ENCODE results near the gene CEMP1.

Gene CEMP1

DNA sequence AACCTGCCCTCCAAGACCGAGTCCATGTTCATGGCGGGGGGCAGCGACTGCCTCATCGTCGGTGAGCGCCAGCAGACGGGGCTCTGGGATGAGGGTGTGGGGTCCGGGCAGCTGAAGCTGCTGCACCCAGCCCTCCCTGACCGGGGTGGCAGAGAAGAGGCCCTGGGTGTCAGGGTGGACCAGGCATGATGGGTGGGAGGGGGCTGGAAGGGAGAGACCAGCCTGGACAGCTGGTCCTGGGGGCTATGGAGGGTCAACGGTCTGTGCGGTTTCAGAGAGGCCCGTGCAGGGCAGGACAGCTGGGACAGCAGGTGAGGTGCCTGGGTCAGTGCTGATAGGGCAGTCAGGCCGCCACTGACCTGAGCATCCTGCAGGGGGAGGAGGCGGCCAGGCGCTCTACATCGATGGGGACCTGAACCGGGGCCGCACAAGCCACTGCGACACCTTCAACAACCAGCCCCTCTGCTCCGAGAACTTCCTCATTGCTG, 30.7 kb downstream of the CEMP1 start:
- no peak for DNase-seq (ENCODE audit: low spot score)

DNA sequence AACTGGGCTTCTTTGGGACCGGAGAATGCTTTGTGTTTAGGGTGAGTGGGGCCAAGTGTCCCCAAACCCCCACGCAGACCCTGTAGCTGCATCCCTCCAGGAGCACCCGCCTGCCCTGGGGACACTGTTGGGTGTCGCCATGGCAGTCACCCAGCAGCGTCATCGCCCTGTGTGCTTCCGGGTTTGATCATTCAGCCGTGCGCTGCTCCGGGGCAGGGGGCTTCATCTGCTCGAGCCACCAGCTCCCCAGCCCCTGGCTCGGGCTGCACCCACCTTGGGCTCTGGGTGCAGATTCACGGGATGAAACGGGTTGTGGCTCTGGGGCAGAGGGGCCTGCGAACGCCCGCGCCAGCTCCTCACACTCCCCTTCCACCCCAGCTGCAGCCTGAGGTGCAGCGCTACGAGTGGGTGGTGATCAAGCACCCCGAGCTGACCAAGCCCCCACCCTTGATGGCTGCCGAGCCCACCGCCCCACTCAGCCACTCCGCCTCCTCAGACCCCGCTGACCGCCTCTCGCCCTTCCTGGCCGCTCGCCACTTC, 31.2 kb downstream of the CEMP1 start:
- no peak for DNase-seq (ENCODE audit: low spot score)

DNA sequence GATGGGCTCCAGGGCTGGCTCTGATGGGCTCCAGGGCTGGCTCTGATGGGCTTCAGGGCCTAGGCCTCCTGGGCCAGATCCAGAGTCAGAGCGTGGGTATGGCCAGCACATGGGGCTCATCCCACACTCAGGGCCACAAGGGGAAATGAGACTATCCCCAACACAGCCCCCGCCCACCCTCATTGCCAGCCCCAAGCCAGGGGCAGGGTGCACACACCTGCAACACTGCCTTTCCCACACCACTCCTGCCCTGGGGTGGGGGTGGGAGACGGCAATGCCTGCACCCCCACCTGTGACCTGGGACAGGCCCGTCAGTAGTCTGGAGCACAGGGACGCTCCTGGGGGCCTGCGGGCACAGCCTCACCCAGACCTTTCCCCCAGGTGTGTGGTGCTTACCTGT, 31.8 kb downstream of the CEMP1 start:
- DNase-seq (ENCODE audit: low spot score), result no peak

GRCh38 chr16:2498531-2499253, 32.5 kb downstream of the CEMP1 start:
- DNase-seq (ENCODE audit: low spot score), result no peak

DNA sequence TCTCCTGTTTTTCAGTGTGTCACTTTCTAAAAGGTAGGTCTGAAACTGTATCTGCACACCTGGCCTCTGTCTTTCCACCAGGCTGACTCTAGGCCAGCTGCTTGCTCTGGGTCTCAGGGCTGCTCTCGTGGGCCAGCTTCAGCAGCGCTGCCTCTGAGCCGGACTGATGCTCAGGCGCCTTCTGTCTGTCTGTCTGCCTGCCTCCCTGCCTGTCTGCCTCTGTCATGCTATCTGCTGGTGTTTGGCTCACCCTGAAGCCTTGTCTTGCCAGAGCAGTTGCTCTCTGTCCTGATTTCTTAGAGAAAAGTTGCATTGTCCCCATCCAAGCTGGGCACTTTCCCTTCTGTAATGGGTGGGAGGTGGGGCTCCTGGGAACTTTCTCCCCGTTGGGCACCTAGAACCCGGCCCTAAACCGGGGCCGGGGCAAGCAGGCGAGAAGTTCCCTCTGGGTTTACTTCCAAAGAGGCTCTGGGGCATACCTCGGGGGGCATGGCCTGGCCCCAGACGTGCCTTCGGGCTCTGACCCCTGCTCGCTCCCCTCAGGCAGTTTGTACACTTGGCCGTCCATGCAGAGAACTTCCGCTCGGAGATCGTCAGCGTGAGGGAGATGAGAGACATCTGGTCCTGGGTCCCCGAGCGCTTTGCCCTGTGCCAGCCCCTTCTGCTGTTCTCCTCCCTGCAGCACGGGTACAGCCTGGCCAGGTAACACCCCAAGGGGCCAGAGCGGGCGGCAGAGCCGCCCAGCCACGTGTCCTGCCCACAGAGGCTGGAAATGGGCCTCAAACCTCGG, 33.3 kb downstream of the CEMP1 start:
- no peak for DNase-seq (ENCODE audit: low spot score)

- DNase-seq (ENCODE audit: low spot score), result no peak
Observed at GRCh38 chr16:2497116-2497630, 34.0 kb downstream of the CEMP1 start.

DNA sequence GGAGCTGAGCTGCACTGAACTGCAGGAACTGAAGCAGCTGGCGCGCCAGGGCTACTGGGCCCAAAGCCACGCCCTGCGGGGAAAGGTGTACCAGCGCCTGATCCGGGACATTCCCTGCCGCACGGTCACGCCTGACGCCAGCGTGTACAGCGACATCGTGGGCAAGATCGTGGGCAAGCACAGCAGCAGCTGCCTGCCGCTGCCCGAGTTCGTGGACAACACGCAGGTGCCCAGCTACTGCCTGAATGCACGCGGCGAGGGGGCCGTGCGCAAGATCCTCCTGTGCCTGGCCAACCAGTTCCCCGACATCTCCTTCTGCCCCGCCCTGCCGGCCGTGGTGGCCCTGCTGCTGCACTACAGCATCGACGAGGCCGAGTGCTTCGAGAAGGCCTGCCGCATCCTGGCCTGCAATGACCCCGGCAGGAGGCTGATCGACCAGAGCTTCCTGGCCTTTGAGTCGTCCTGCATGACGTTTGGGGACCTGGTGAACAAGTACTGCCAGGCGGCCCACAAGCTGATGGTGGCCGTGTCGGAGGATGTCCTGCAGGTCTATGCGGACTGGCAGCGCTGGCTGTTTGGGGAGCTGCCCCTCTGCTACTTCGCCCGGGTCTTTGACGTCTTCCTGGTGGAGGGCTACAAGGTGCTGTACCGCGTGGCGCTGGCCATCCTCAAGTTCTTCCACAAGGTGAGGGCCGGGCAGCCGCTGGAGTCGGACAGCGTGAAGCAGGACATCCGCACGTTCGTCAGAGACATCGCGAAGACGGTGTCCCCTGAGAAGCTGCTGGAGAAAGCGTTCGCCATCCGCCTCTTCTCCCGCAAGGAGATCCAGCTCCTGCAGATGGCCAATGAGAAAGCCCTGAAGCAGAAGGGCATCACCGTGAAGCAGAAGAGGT, 34.7 kb downstream of the CEMP1 start:
- no peak for DNase-seq (ENCODE audit: low spot score)

GRCh38 chr16:2495041-2495440, 36.2 kb downstream of the CEMP1 start:
- no peak for DNase-seq (ENCODE audit: low spot score)

- no peak for DNase-seq (ENCODE audit: low spot score)
Observed at GRCh38 chr16:2494616-2495015, 36.6 kb downstream of the CEMP1 start.

- DNase-seq (ENCODE audit: low spot score), result no peak
Observed at GRCh38 chr16:2493605-2494004, 37.6 kb downstream of the CEMP1 start.

DNA sequence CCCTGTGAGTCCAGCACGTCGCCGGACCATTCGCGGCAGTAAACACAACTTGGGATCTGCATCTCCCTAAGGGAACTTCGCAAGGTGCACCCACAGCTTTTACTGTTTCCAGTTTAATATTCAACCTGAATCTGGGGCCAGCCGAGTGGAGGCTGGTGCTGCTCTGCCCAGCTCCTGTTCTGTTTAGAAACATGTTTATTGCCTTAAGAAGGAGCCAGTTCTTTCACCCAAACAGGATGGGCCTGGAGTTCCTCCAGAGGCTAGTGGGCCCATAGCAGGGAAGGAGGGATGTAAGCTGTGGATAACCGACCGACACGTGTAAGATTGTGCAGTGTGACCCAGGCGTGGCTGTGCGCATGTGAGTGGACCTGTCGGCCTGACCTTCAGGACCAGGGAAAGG, 38.9 kb downstream of the CEMP1 start:
- no peak for DNase-seq (ENCODE audit: low spot score)

GRCh38 chr16:2490190-2491105, 40.8 kb downstream of the CEMP1 start:
- no peak for DNase-seq (ENCODE audit: low spot score)

GRCh38 chr16:2489581-2489980, 41.6 kb downstream of the CEMP1 start:
- no peak for DNase-seq (ENCODE audit: low spot score)

GRCh38 chr16:2487903-2488531, 43.2 kb downstream of the CEMP1 start:
- DNase-seq (ENCODE audit: low spot score), result no peak

DNA sequence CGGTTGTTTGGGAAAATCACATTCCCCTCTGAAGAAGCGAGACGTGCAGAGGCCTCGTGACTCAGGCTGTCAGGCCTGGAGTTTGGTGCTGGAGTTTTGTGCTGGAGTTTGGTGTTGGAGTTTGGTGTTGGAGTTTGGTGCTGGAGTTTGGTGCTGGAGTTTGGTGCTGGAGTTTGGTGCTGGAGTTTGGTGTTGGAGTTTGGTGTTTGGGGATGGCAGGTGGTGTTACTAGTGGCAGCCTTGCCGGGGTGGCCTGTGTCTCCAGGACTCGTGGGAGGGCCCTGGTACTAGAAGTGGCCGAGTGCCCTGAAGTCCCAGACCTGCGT, 43.7 kb downstream of the CEMP1 start:
- no peak for DNase-seq (ENCODE audit: low spot score)

- no peak for DNase-seq (ENCODE audit: low spot score)
Observed at GRCh38 chr16:2486645-2487516, 44.3 kb downstream of the CEMP1 start.

- no peak for DNase-seq (ENCODE audit: low spot score)
Observed at GRCh38 chr16:2485811-2486507, 45.2 kb downstream of the CEMP1 start.

DNA sequence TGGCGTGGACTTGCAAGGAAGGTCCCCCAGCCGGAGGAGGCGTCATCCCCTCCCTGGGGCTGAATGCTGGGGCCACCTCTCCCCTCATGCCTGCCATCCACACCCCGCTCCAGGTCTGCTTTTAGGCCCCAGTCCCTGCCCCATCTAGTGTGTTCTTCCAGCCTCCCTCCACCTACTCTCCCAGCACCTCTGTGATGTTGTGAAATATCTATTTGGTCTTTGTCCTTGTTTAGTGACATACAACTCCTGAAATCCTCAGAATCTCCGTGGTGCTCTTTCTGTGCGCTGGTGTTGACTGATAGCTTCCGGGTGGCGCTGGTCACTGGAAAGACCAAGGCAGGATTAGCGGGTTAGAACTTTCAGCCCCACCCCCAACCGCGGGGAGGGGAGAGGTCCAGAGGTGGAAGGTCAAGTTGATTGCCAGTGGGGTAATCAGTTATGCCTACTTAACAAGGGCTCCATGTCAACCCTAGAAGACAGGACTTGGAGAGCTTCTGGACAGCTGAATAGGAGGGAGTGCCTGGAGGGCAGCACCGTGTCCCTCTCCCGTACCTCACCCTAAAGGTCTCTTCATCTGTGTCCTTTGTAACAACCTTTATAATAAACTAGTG, 46.2 kb downstream of the CEMP1 start:
- peak; percentile 52 for DNase-seq (ENCODE audit: low spot score)

Data from HuH-7.5 (cell line).